Esophagus (tissue), 2 donors: ENCODE results near the gene AOC2. TPM values are rescaled to one million over a fixed set of nuclear protein-coding genes. Genes with fewer than 3 reads are reported as not detected.

Source experiments
- polyA plus RNA-seq, 2 donors: library from polyadenylated mRNA; stranded (reverse); fragments of 200-250 nt; gene quantifications; one replicate each; pipeline ENCODE4 v1.2.3, GENCODE V29; 2013
- donor health status: healthy with polysubstance abuse.
- donor health status: Bipolar disorder and iron deficiency.

AOC2 gene
- polyA plus RNA-seq, 2 donors = 0.24 to 0.86 TPM

Other genes with a start within 250 kb of the AOC2 start
- 10 to 100 TPM; 15.3 to 28.5 TPM for gene RETREG3, start 235.2 kb upstream of the AOC2 start, polyA plus RNA-seq
- gene TUBG1, start 234.9 kb upstream of the AOC2 start, polyA plus RNA-seq = 10 to 100 TPM; 27.2 to 49.9 TPM
- gene TUBG2, start 185.3 kb upstream of the AOC2 start, polyA plus RNA-seq = 10 to 100 TPM in 1 of 2 donors, 1 to 10 TPM in 1; 7.6 to 12.0 TPM
- 10 to 100 TPM; 49.4 to 84.6 TPM for gene PLEKHH3, start 167.6 kb upstream of the AOC2 start, polyA plus RNA-seq
- under 1 TPM; 0.22 to 0.42 TPM for gene CCR10, start 162.7 kb upstream of the AOC2 start, polyA plus RNA-seq
- 1 to 10 TPM; 1.3 to 1.5 TPM for gene CNTNAP1, start 162.0 kb upstream of the AOC2 start, polyA plus RNA-seq
- 10 to 100 TPM; 15.6 to 19.8 TPM for gene EZH1, start 99.5 kb upstream of the AOC2 start, polyA plus RNA-seq
- 10 to 100 TPM in 1 of 2 donors, 1 to 10 TPM in 1; 7.5 to 13.5 TPM for gene RAMP2, start 83.4 kb upstream of the AOC2 start, polyA plus RNA-seq
- gene VPS25, start 71.1 kb upstream of the AOC2 start, polyA plus RNA-seq = 100 to 1,000 TPM in 1 of 2 donors, 10 to 100 TPM in 1; 42.8 to 123 TPM
- gene WNK4, start 64.0 kb upstream of the AOC2 start, polyA plus RNA-seq = 10 to 100 TPM in 1 of 2 donors, 1 to 10 TPM in 1; 6.7 to 12.8 TPM
- 100 to 1,000 TPM in 1 of 2 donors, 10 to 100 TPM in 1; 89.9 to 185 TPM for gene COA3, start 45.9 kb upstream of the AOC2 start, polyA plus RNA-seq
- gene CNTD1, start 45.7 kb upstream of the AOC2 start, polyA plus RNA-seq = under 1 TPM; 0.18 TPM
- 10 to 100 TPM; 29.1 to 53.9 TPM for gene BECN1, start 20.3 kb upstream of the AOC2 start, polyA plus RNA-seq
- gene PSME3, start 11.2 kb upstream of the AOC2 start, polyA plus RNA-seq = 10 to 100 TPM; 24.8 to 69.3 TPM
- 10 to 100 TPM in 1 of 2 donors, 1 to 10 TPM in 1; 9.7 to 25.3 TPM for gene AOC3, start 6.6 kb downstream of the AOC2 start, polyA plus RNA-seq
- gene G6PC1, start 56.2 kb downstream of the AOC2 start, polyA plus RNA-seq = not detected
- 10 to 100 TPM; 36.0 to 47.8 TPM for gene AARSD1, start 119.9 kb downstream of the AOC2 start, polyA plus RNA-seq
- gene PTGES3L, start 135.5 kb downstream of the AOC2 start, polyA plus RNA-seq = under 1 TPM; 0.65 to 0.94 TPM
- gene RUNDC1, start 136.0 kb downstream of the AOC2 start, polyA plus RNA-seq = 1 to 10 TPM; 5.2 to 5.7 TPM
- gene RPL27, start 153.8 kb downstream of the AOC2 start, polyA plus RNA-seq = 1,000 to 10,000 TPM; 2,102 to 2,622 TPM
- gene IFI35, start 162.2 kb downstream of the AOC2 start, polyA plus RNA-seq = 1 to 10 TPM; 7.4 to 9.0 TPM
- 100 to 1,000 TPM in 1 of 2 donors, 10 to 100 TPM in 1; 97.6 to 103 TPM for gene VAT1, start 177.8 kb downstream of the AOC2 start, polyA plus RNA-seq
- gene RND2, start 180.7 kb downstream of the AOC2 start, polyA plus RNA-seq = under 1 TPM; 0.53 to 0.54 TPM